Osteoblast (primary cell): ENCODE results near the gene PERM1. TPM values are rescaled to one million over a fixed set of nuclear protein-coding genes. Genes with fewer than 3 reads are reported as not detected.
A peak's percentile ranks its signal among the peaks of the same experiment; 100 is the strongest.

Experiments used
- DNase-seq: peaks from one replicate; pipeline ENCODE4 v3.0.0; 2011; ENCODE audit warnings: low spot score, mixed read lengths; ENCODE audit not compliant: insufficient read length; ENCODE audit errors: missing footprints
- H2AFZ ChIP-seq: 2 replicates; pipeline ENCODE4 v1.6.0; 2011; ENCODE audit warnings: mild to moderate bottlenecking, low read length
- H3K27ac ChIP-seq: 2 replicates; pipeline ENCODE4 v1.5.1; 2011; ENCODE audit warnings: mild to moderate bottlenecking, low read depth, low read length, moderate library complexity
- H3K27me3 ChIP-seq: 2 replicates; pipeline ENCODE4 v1.6.0; 2012; ENCODE audit warnings: mild to moderate bottlenecking, control low read depth, inconsistent platforms, low read length, moderate library complexity; ENCODE audit not compliant: insufficient read depth
- H3K36me3 ChIP-seq: 2 replicates; pipeline ENCODE4 v1.5.1; 2011; ENCODE audit warnings: mild to moderate bottlenecking, low read length, control low read depth, moderate library complexity; ENCODE audit not compliant: insufficient read depth
- H3K4me1 ChIP-seq: 2 replicates; pipeline ENCODE4 v1.5.1; 2011; ENCODE audit warnings: mild to moderate bottlenecking, low read length, control low read depth, moderate library complexity; ENCODE audit not compliant: insufficient read depth
- H3K4me2 ChIP-seq: 2 replicates; pipeline ENCODE4 v1.6.0; 2011; ENCODE audit warnings: mild to moderate bottlenecking, low read length; ENCODE audit not compliant: insufficient read depth
- H3K4me3 ChIP-seq: fragments of 200-600 bp; sonication (generic); 3 replicates; pipeline ENCODE4 v1.5.1; 2012; ENCODE audit warnings: mild to moderate bottlenecking, low read length, inconsistent platforms; ENCODE audit not compliant: insufficient read depth
- H3K79me2 ChIP-seq: 2 replicates; pipeline ENCODE4 v1.6.0; 2012; ENCODE audit warnings: mild to moderate bottlenecking, low read length, control low read depth, inconsistent platforms; ENCODE audit not compliant: insufficient read depth
- H3K9me3 ChIP-seq: 2 replicates; pipeline ENCODE4 v1.5.1; 2011; ENCODE audit warnings: low read depth, low read length, control low read depth
- H4K20me1 ChIP-seq: 2 replicates; pipeline ENCODE4 v1.6.0; 2012; ENCODE audit warnings: mild to moderate bottlenecking, low read length, control low read depth; ENCODE audit not compliant: insufficient read depth
- CTCF ChIP-seq: IDR thresholded peaks from 2 replicates; pipeline ENCODE4 v1.5.1; 2011; ENCODE audit warnings: mild to moderate bottlenecking, low read depth, low read length, moderate library complexity; ENCODE audit errors: extremely low read depth
- total RNA-seq: library from RNA; depleted of rRNA; stranded (reverse); fragments of >200 nt; gene quantifications from 2 replicates; pipeline ENCODE4 v1.2.3, GENCODE V29; 2012

The PERM1 gene
- total RNA-seq, 1 donor: not detected

GRCh38 chr1:938088-938683 is 43.7 kb downstream of the PERM1 start:
- H3K36me3 ChIP-seq: peaks cover 3% of the 10 kb centered on the region
- no peak overlapping the region for H3K27ac ChIP-seq
- peak; percentile 45 for TF ChIP-seq CTCF
- no peaks in the 10 kb centered on the region for H3K79me2 ChIP-seq
- H3K27me3 ChIP-seq: no peaks in the 10 kb centered on the region
- H3K4me2 ChIP-seq: no peak overlapping the region
- no peak overlapping the region for H3K4me3 ChIP-seq
- peaks cover 28% of the 10 kb centered on the region for H3K4me1 ChIP-seq
- H3K9me3 ChIP-seq: no peaks in the 10 kb centered on the region
- no peak overlapping the region for H2AFZ ChIP-seq
- DNase-seq: peak; percentile 98
- peaks cover 5% of the 10 kb centered on the region for H4K20me1 ChIP-seq

- H3K79me2 ChIP-seq: no peaks in the 10 kb centered on the region
- DNase-seq: no peak
- H3K27me3 ChIP-seq: no peaks in the 10 kb centered on the region
- no peak for TF ChIP-seq CTCF
- H3K4me1 ChIP-seq: peaks cover 28% of the 10 kb centered on the region
- no peak overlapping the region for H3K4me2 ChIP-seq
- H4K20me1 ChIP-seq: peaks cover 5% of the 10 kb centered on the region
- no peak overlapping the region for H3K27ac ChIP-seq
- H3K4me3 ChIP-seq: no peak overlapping the region
- H3K9me3 ChIP-seq: no peaks in the 10 kb centered on the region
- H2AFZ ChIP-seq: no peak overlapping the region
- H3K36me3 ChIP-seq: peaks cover 3% of the 10 kb centered on the region
Observed at GRCh38 chr1:937521-937920, 44.4 kb downstream of the PERM1 start.

- Histone ChIP-seq H3K4me1 (peaks cover 28% of the 10 kb centered on the region), H3K4me2 (no peak overlapping the region), H3K79me2 (no peaks in the 10 kb centered on the region), H2AFZ (no peak overlapping the region), H3K27me3 (no peaks in the 10 kb centered on the region), H3K4me3 (no peak overlapping the region), H3K27ac (no peak overlapping the region), H4K20me1 (peaks cover 8% of the 10 kb centered on the region), H3K36me3 (peaks cover 3% of the 10 kb centered on the region), H3K9me3 (no peaks in the 10 kb centered on the region)
- no peak for TF ChIP-seq CTCF
- no peak for DNase-seq
Observed at GRCh38 chr1:936348-937264, 45.3 kb downstream of the PERM1 start.

GRCh38 chr1:935751-936231 is 46.1 kb downstream of the PERM1 start:
- Histone ChIP-seq H3K4me3 (no peak overlapping the region), H3K36me3 (peaks cover 3% of the 10 kb centered on the region), H3K4me2 (no peak overlapping the region), H3K79me2 (no peaks in the 10 kb centered on the region), H3K27me3 (no peaks in the 10 kb centered on the region), H3K4me1 (peaks cover 21% of the 10 kb centered on the region), H4K20me1 (peaks cover 11% of the 10 kb centered on the region), H2AFZ (no peak overlapping the region), H3K9me3 (no peaks in the 10 kb centered on the region), H3K27ac (no peak overlapping the region)
- TF ChIP-seq CTCF: no peak
- DNase-seq: no peak
